HFF-Myc (cell line): ENCODE results near the gene PPP3CB.
A peak's percentile ranks its signal among the peaks of the same experiment; 100 is the strongest.

ENCODE experiments used
- DNase-seq: peaks from one replicate; pipeline ENCODE4 v3.0.0-alpha.2; 2011; ENCODE audit warnings: low read depth; ENCODE audit errors: extremely low read depth
- H3K4me3 ChIP-seq: replicated peaks from 2 replicates; pipeline ENCODE4 v1.5.1; 2011; ENCODE audit warnings: low read depth, mild to moderate bottlenecking, control low read depth, low read length
- TF ChIP-seq, protein P1 (sequence below): IDR thresholded peaks from 2 replicates; pipeline ENCODE4 v1.5.1; 2012; ENCODE audit warnings: mild to moderate bottlenecking, low read depth, low read length, control low read depth; ENCODE audit errors: missing control alignments

The PPP3CB gene

DNA sequence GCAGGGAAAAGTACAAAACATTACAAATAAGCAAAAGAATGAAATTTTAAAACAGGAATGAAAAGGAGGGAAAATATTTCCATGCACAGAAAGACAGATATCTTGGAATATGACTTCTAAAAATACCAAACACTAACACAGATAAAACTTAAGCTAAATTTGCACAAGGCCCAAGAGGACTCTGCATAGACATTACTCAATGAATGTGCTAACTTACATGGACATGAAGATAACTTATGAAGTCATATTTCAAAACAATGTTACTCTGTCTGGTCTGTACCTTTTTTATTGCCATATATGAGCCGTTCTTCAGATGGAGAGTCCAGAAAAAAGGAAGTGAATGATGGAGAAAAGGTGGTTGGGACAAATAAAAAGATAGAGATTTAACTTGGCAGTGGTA, 47.4 kb downstream of the PPP3CB start:
- TF ChIP-seq, protein P1, sequence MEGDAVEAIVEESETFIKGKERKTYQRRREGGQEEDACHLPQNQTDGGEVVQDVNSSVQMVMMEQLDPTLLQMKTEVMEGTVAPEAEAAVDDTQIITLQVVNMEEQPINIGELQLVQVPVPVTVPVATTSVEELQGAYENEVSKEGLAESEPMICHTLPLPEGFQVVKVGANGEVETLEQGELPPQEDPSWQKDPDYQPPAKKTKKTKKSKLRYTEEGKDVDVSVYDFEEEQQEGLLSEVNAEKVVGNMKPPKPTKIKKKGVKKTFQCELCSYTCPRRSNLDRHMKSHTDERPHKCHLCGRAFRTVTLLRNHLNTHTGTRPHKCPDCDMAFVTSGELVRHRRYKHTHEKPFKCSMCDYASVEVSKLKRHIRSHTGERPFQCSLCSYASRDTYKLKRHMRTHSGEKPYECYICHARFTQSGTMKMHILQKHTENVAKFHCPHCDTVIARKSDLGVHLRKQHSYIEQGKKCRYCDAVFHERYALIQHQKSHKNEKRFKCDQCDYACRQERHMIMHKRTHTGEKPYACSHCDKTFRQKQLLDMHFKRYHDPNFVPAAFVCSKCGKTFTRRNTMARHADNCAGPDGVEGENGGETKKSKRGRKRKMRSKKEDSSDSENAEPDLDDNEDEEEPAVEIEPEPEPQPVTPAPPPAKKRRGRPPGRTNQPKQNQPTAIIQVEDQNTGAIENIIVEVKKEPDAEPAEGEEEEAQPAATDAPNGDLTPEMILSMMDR, result no peak
- no peak overlapping the region for H3K4me3 ChIP-seq
- DNase-seq, result no peak

GRCh38 chr10:73446926-73447325, 48.9 kb downstream of the PPP3CB start:
- TF ChIP-seq, protein P1, result no peak
- H3K4me3 ChIP-seq, result no peak overlapping the region
- no peak for DNase-seq

DNA sequence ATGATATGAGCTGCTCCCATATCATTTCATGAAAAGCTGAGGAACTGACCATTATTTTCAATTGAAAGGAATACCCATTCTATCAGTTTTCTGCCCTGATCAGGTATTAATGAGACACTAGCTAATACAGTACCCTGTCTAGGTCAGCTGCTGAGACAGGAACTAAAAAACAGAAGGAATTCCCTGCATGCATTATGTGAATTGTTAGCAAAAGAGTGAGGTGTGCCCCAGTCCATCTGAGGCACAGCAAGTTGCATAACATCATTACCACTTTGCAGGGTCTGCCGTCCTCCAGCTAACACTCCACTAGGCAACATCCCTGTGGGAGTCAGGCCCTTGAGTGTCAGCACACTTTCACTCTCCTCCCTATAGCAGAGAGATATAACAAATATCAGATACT, 51.4 kb downstream of the PPP3CB start:
- no peak for DNase-seq
- no peak overlapping the region for H3K4me3 ChIP-seq
- TF ChIP-seq, protein P1, result no peak

DNA sequence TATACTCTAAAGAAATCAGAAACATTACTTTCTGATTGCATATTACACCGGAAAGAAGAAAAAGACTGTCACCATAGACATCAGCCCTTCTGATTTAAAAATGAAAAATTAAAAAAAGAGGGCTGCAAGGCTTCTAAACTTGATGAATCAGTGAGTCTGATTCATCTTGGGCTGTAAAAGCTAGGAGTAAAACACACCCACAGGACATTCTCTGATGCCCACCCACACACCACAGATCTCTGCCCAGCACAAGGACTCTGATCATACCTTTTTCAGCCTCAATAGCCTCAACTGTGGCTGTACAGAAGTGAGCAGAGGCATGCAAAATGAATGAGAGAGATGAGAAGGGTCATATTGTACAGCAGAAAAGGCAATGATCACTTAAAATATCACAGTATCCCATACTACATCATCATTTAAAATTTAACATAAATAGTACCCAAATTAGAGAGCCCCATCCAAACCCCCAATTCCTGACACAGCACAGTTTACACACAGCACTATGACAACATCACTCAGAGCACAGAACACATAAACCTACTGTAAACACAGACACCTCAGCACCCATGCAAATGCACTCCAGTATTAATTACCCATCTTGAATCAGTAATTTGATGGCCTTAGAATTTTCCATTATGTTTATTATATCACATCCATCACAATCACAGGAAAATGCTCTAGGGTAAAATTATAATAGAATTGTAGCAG, 56.1 kb downstream of the PPP3CB start:
- no peak overlapping the region for H3K4me3 ChIP-seq
- DNase-seq, result peak; percentile 9
- TF ChIP-seq, protein P1, result no peak

- no peak for DNase-seq
- H3K4me3 ChIP-seq, result no peak overlapping the region
- TF ChIP-seq, protein P1, result no peak
Measured at GRCh38 chr10:73439055-73439454, 56.8 kb downstream of the PPP3CB start.

DNA sequence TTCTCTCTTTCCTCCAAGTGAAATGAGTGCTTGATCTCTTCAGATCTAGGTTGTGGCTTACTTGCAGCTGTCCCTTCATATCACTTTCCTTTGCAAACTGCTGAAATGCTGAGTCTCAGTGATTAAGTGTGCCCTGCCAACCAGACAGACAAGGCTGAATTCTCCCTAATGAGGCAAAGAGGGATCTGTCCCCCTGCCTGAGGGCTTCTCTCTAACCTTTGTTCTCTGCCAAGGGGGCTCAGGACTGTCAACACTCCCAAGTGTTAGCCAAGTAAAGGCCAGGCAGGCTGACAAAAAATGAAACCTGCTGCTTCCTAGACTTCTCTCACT, 62.3 kb downstream of the PPP3CB start, which contains the start of gene MSS51:
Gene MSS51 (minus strand): TSS at position 24 of the 330 bp plus-strand sequence. CDS start 5,277 bp downstream, outside the sequence.
- TF ChIP-seq, protein P1, result no peak
- no peak within 1 kb of the TSS for H3K4me3 ChIP-seq
- no peak for DNase-seq
